Astrocyte (in vitro differentiated cells and primary cell): Measurements from ENCODE around the gene NEB. TPM values are rescaled to one million over a fixed set of nuclear protein-coding genes. Genes with fewer than 3 reads are reported as not detected.

ENCODE experiments used
- DNase-seq: peaks from one replicate; pipeline ENCODE4 v3.0.0-alpha.2; 2010; ENCODE audit warnings: low read depth
- FAIRE-seq: peaks from 2 replicates; lab custom pipeline; 2011; peaks lifted over from hg19 to GRCh38; lab: Jason Lieb, UNC
- H2AFZ ChIP-seq: 2 replicates; pipeline ENCODE4 v1.6.0; 2012; ENCODE audit warnings: low read depth, low read length, inconsistent platforms
- H3K27ac ChIP-seq: 2 replicates; pipeline ENCODE4 v1.5.1; 2011; ENCODE audit warnings: low read depth, low read length, inconsistent platforms
- H3K27me3 ChIP-seq: 2 replicates; pipeline ENCODE4 v1.6.0; 2011; ENCODE audit warnings: low read length, inconsistent platforms; ENCODE audit not compliant: insufficient read depth
- H3K36me3 ChIP-seq: 2 replicates; pipeline ENCODE4 v1.5.1; 2011; ENCODE audit warnings: low read length, inconsistent platforms; ENCODE audit not compliant: insufficient read depth
- H3K4me1 ChIP-seq: 2 replicates; pipeline ENCODE4 v1.5.1; 2011; ENCODE audit warnings: low read length, inconsistent platforms; ENCODE audit not compliant: insufficient read depth
- H3K4me2 ChIP-seq: 2 replicates; pipeline ENCODE4 v1.6.0; 2012; ENCODE audit warnings: low read length, inconsistent platforms
- H3K4me3 ChIP-seq: 2 replicates; pipeline ENCODE4 v1.5.1; 2011; ENCODE audit warnings: low read depth, mild to moderate bottlenecking, low read length, inconsistent platforms; ENCODE audit not compliant: insufficient read depth
- H3K79me2 ChIP-seq: 2 replicates; pipeline ENCODE4 v1.6.0; 2012; ENCODE audit warnings: mild to moderate bottlenecking, low read length, inconsistent platforms; ENCODE audit not compliant: insufficient read depth
- H3K9ac ChIP-seq: 2 replicates; pipeline ENCODE4 v1.6.0; 2012; ENCODE audit warnings: mild to moderate bottlenecking, low read length, inconsistent platforms
- H3K9me3 ChIP-seq: 2 replicates; pipeline ENCODE4 v1.5.1; 2012; ENCODE audit warnings: low read depth, mild to moderate bottlenecking, low read length, inconsistent platforms; ENCODE audit not compliant: insufficient read depth
- H4K20me1 ChIP-seq: 2 replicates; pipeline ENCODE4 v1.6.0; 2012; ENCODE audit warnings: low read length, inconsistent platforms; ENCODE audit not compliant: insufficient read depth
- H3K27ac Mint-ChIP-seq: one replicate; pipeline ENCODE4 v1.8.0; 2021; ENCODE audit warnings: mild to moderate bottlenecking, mixed read lengths; ENCODE audit not compliant: unreplicated experiment
- H3K27me3 Mint-ChIP-seq: one replicate; pipeline ENCODE4 v1.8.0; 2021; ENCODE audit warnings: low read depth, mixed read lengths; ENCODE audit not compliant: unreplicated experiment
- H3K36me3 Mint-ChIP-seq: one replicate; pipeline ENCODE4 v1.8.0; 2021; ENCODE audit warnings: low read depth, mixed read lengths; ENCODE audit not compliant: unreplicated experiment
- H3K4me1 Mint-ChIP-seq: one replicate; pipeline ENCODE4 v1.8.0; 2021; ENCODE audit warnings: low read depth, mixed read lengths; ENCODE audit not compliant: unreplicated experiment
- H3K4me3 Mint-ChIP-seq: one replicate; pipeline ENCODE4 v1.8.0; 2021; ENCODE audit warnings: mild to moderate bottlenecking, moderate library complexity, mixed read lengths; ENCODE audit not compliant: unreplicated experiment
- H3K9me3 Mint-ChIP-seq: one replicate; pipeline ENCODE4 v1.8.0; 2021; ENCODE audit warnings: mild to moderate bottlenecking, mixed read lengths; ENCODE audit not compliant: unreplicated experiment
- EZH2 ChIP-seq: IDR thresholded peaks from 2 replicates; pipeline ENCODE4 v1.6.1; 2012; ENCODE audit warnings: mild to moderate bottlenecking, low read length, inconsistent platforms; ENCODE audit not compliant: insufficient read depth
- total RNA-seq: library from RNA; stranded (reverse); gene quantifications from 2 replicates; pipeline ENCODE4 v1.2.1, GENCODE V29; 2021
- TF ChIP-seq, protein P1 (sequence below): IDR thresholded peaks from 2 replicates; pipeline ENCODE4 v1.5.1; 2011; ENCODE audit warnings: low read depth, mild to moderate bottlenecking, inconsistent platforms, low read length, moderate library complexity; ENCODE audit not compliant: insufficient read depth

NEB gene
- total RNA-seq, 1 donor from 2014 or later, result 0.82 TPM

- no peaks in the 10 kb centered on the region for H3K9me3 Mint-ChIP-seq
- H3K4me2 ChIP-seq, result no peak overlapping the region
- H3K27me3 ChIP-seq, result no peaks in the 10 kb centered on the region
- H3K4me3 ChIP-seq, result no peak overlapping the region
- H2AFZ ChIP-seq, result peak overlapping the region; percentile 49
- H3K9ac ChIP-seq, result no peak overlapping the region
- DNase-seq (peak; percentile 53), FAIRE-seq (no peak)
- no peaks in the 10 kb centered on the region for H3K36me3 ChIP-seq
- H3K4me3 Mint-ChIP-seq, result no peak overlapping the region
- peaks cover 7% of the 10 kb centered on the region for H3K36me3 Mint-ChIP-seq
- H3K27me3 Mint-ChIP-seq, result no peaks in the 10 kb centered on the region
- no peak for TF ChIP-seq EZH2
- peaks cover 4% of the 10 kb centered on the region for H3K4me1 Mint-ChIP-seq
- no peaks in the 10 kb centered on the region for H4K20me1 ChIP-seq
- no peaks in the 10 kb centered on the region for H3K4me1 ChIP-seq
- H3K27ac Mint-ChIP-seq, result peak overlapping the region; percentile 9
- H3K9me3 ChIP-seq, result no peaks in the 10 kb centered on the region
- H3K27ac ChIP-seq, result no peak overlapping the region
- H3K79me2 ChIP-seq, result no peaks in the 10 kb centered on the region
Measured at GRCh38 chr2:151760139-151760650, 25.9 kb upstream of the NEB start.

DNA sequence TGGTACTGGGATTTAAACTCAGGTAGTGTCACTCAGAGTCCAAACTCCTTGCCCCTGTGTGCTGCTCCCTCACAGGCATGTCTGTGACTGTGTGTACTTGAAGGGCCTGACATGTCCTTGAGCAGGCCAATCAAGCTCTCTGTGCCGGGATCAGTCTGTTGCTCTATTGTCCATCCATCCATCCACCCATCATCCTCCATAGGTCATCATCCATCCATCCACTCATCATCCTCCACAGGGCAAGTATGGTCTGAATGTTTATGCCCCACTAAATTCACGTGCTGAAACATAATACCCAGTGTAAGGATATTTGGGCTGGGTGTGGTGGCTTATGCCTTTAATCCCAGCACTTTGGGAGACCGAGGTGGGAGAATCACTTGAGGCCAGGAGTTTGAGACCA, 24.5 kb upstream of the NEB start:
- no peak overlapping the region for H3K9ac ChIP-seq
- DNase-seq (no peak), FAIRE-seq (no peak)
- no peaks in the 10 kb centered on the region for H3K36me3 ChIP-seq
- no peaks in the 10 kb centered on the region for H3K27me3 ChIP-seq
- H3K4me3 ChIP-seq, result no peak overlapping the region
- Mint-ChIP-seq H3K27ac (no peak overlapping the region), H3K9me3 (no peaks in the 10 kb centered on the region), H3K4me3 (no peak overlapping the region), H3K4me1 (peaks cover 4% of the 10 kb centered on the region), H3K36me3 (peaks cover 3% of the 10 kb centered on the region), H3K27me3 (no peaks in the 10 kb centered on the region)
- no peaks in the 10 kb centered on the region for H3K4me1 ChIP-seq
- H3K4me2 ChIP-seq, result no peak overlapping the region
- H3K27ac ChIP-seq, result no peak overlapping the region
- no peak for TF ChIP-seq EZH2
- TF ChIP-seq, protein P1, sequence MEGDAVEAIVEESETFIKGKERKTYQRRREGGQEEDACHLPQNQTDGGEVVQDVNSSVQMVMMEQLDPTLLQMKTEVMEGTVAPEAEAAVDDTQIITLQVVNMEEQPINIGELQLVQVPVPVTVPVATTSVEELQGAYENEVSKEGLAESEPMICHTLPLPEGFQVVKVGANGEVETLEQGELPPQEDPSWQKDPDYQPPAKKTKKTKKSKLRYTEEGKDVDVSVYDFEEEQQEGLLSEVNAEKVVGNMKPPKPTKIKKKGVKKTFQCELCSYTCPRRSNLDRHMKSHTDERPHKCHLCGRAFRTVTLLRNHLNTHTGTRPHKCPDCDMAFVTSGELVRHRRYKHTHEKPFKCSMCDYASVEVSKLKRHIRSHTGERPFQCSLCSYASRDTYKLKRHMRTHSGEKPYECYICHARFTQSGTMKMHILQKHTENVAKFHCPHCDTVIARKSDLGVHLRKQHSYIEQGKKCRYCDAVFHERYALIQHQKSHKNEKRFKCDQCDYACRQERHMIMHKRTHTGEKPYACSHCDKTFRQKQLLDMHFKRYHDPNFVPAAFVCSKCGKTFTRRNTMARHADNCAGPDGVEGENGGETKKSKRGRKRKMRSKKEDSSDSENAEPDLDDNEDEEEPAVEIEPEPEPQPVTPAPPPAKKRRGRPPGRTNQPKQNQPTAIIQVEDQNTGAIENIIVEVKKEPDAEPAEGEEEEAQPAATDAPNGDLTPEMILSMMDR, result no peak
- no peaks in the 10 kb centered on the region for H3K79me2 ChIP-seq
- no peaks in the 10 kb centered on the region for H3K9me3 ChIP-seq
- H2AFZ ChIP-seq, result no peak overlapping the region
- no peaks in the 10 kb centered on the region for H4K20me1 ChIP-seq

- H3K27me3 Mint-ChIP-seq, result no peaks in the 10 kb centered on the region
- DNase-seq (no peak), FAIRE-seq (no peak)
- Histone ChIP-seq H3K27me3 (no peaks in the 10 kb centered on the region), H3K79me2 (no peaks in the 10 kb centered on the region), H3K4me1 (no peaks in the 10 kb centered on the region), H3K27ac (no peak overlapping the region), H3K9me3 (no peaks in the 10 kb centered on the region), H2AFZ (no peak overlapping the region), H3K9ac (no peak overlapping the region), H3K4me3 (no peak overlapping the region), H3K36me3 (no peaks in the 10 kb centered on the region), H4K20me1 (no peaks in the 10 kb centered on the region), H3K4me2 (no peak overlapping the region)
- no peaks in the 10 kb centered on the region for H3K9me3 Mint-ChIP-seq
- peaks cover 4% of the 10 kb centered on the region for H3K4me1 Mint-ChIP-seq
- no peak overlapping the region for H3K27ac Mint-ChIP-seq
- no peak overlapping the region for H3K4me3 Mint-ChIP-seq
- no peak for TF ChIP-seq EZH2
- TF ChIP-seq, protein P1, result no peak
- H3K36me3 Mint-ChIP-seq, result peaks cover 3% of the 10 kb centered on the region
Measured at GRCh38 chr2:151757861-151758260, 23.6 kb upstream of the NEB start.
